Mucosa of rectum (tissue), 2 donors: ENCODE measurements around the gene LIG1.
A peak's percentile ranks its signal among the peaks of the same experiment; 100 is the strongest.

Experiments used
- H3K27ac ChIP-seq, 2 donors: one replicate each; pipeline ENCODE4 v1.7.0; 2013; ENCODE audit warnings: inconsistent platforms in 2 of 2, low read depth in 2 of 2, low read length in 2 of 2
- H3K27me3 ChIP-seq, 2 donors: one replicate each; pipeline ENCODE4 v1.7.0; 2013; ENCODE audit warnings: low read length in 2 of 2; ENCODE audit not compliant: control insufficient read depth in 2 of 2, insufficient read depth in 2 of 2
- H3K36me3 ChIP-seq, 2 donors: one replicate each; pipeline ENCODE4 v1.7.0; 2013; ENCODE audit warnings: low read length in 2 of 2; ENCODE audit not compliant: control insufficient read depth in 2 of 2, insufficient read depth in 2 of 2
- H3K4me1 ChIP-seq, 2 donors: one replicate each; pipeline ENCODE4 v1.7.0; 2013; ENCODE audit warnings: low read length in 2 of 2, mild to moderate bottlenecking in 1 of 2; ENCODE audit not compliant: control insufficient read depth in 2 of 2, insufficient read depth in 2 of 2
- H3K4me3 ChIP-seq, 2 donors: one replicate each; pipeline ENCODE4 v1.7.0; 2013; ENCODE audit warnings: low read length in 2 of 2
- H3K9ac ChIP-seq, 2 donors: one replicate each; pipeline ENCODE4 v1.7.0; 2013; ENCODE audit warnings: low read length in 2 of 2, low read depth in 1 of 2, mild to moderate bottlenecking in 1 of 2
- H3K9me3 ChIP-seq, 2 donors: one replicate each; pipeline ENCODE4 v1.7.0; 2013; ENCODE audit warnings: low read length in 2 of 2; ENCODE audit not compliant: control insufficient read depth in 2 of 2
- donor health status: healthy.
- donor health status: Normal muscosa, but diverticular disease.

LIG1 gene

GRCh38 chr19:48169939-48170803, at the start of gene LIG1, which contains the start of gene ZSWIM9:
Gene LIG1 (minus strand): TSS chr19:48170344. CDS start chr19:48165566, 4,778 bp downstream.
Gene ZSWIM9 (plus strand): TSS chr19:48170680. CDS start chr19:48171803, 1,123 bp downstream.
- Histone ChIP-seq H3K36me3 (peaks cover 8 to 18% of the 10 kb centered on the region in 2 donors), H3K27me3 (no peaks in the 10 kb centered on the region), H3K4me3 (peak within 1 kb of the TSS; percentile 85 to 95), H3K9ac (peak within 1 kb of the TSS; percentile 86 to 90), H3K9me3 (no peaks in the 10 kb centered on the region), H3K27ac (peak within 1 kb of the TSS; percentile 97 to 98), H3K4me1 (peaks cover 7 to 12% of the 10 kb centered on the region in 2 donors)

GRCh38 chr19:48218997-48219396, 48.9 kb upstream of the LIG1 start:
- Histone ChIP-seq H3K27ac (no peak overlapping the region), H3K4me3 (no peak overlapping the region), H3K27me3 (no peaks in the 10 kb centered on the region), H3K9me3 (no peaks in the 10 kb centered on the region), H3K9ac (no peak overlapping the region), H3K4me1 (no peaks in the 10 kb centered on the region), H3K36me3 (peaks cover 7 to 18% of the 10 kb centered on the region in 2 donors)

GRCh38 chr19:48216933-48217332, 46.8 kb upstream of the LIG1 start:
- Histone ChIP-seq H3K27me3 (no peaks in the 10 kb centered on the region), H3K4me1 (no peaks in the 10 kb centered on the region), H3K4me3 (no peak overlapping the region), H3K9ac (no peak overlapping the region), H3K36me3 (peaks cover 8 to 23% of the 10 kb centered on the region in 2 donors), H3K9me3 (no peaks in the 10 kb centered on the region), H3K27ac (no peak overlapping the region)

- H3K36me3 ChIP-seq: peaks cover 5 to 27% of the 10 kb centered on the region in 2 donors
- H3K4me3 ChIP-seq: no peak overlapping the region
- no peak overlapping the region for H3K27ac ChIP-seq
- no peaks in the 10 kb centered on the region for H3K4me1 ChIP-seq
- H3K9me3 ChIP-seq: no peaks in the 10 kb centered on the region
- no peak overlapping the region for H3K9ac ChIP-seq
- no peaks in the 10 kb centered on the region for H3K27me3 ChIP-seq
Measured at GRCh38 chr19:48213959-48214358, 43.8 kb upstream of the LIG1 start.

- no peak overlapping the region for H3K27ac ChIP-seq
- H3K9ac ChIP-seq: no peak overlapping the region
- H3K4me1 ChIP-seq: no peaks in the 10 kb centered on the region
- no peaks in the 10 kb centered on the region for H3K9me3 ChIP-seq
- H3K27me3 ChIP-seq: no peaks in the 10 kb centered on the region
- H3K4me3 ChIP-seq: no peak overlapping the region
- H3K36me3 ChIP-seq: peaks cover 2 to 18% of the 10 kb centered on the region in 2 donors
Measured at GRCh38 chr19:48210005-48210404, 39.9 kb upstream of the LIG1 start.

GRCh38 chr19:48206397-48207093, 36.4 kb upstream of the LIG1 start:
- H3K27me3 ChIP-seq: no peaks in the 10 kb centered on the region
- peaks cover 8 to 10% of the 10 kb centered on the region in 2 donors for H3K4me1 ChIP-seq
- no peak overlapping the region for H3K9ac ChIP-seq
- peaks cover 0 to 6% of the 10 kb centered on the region in 2 donors for H3K36me3 ChIP-seq
- H3K9me3 ChIP-seq: no peaks in the 10 kb centered on the region
- no peak overlapping the region for H3K4me3 ChIP-seq
- H3K27ac ChIP-seq: no peak overlapping the region

GRCh38 chr19:48203794-48204628, 33.9 kb upstream of the LIG1 start:
- H3K4me3 ChIP-seq: peak overlapping the region; percentile 85 to 89
- H3K27ac ChIP-seq: peak overlapping the region; percentile 56 to 61
- no peaks in the 10 kb centered on the region for H3K27me3 ChIP-seq
- H3K9me3 ChIP-seq: no peaks in the 10 kb centered on the region
- H3K9ac ChIP-seq: peak overlapping the region; percentile 66 to 83
- H3K4me1 ChIP-seq: peaks cover 8 to 10% of the 10 kb centered on the region in 2 donors
- H3K36me3 ChIP-seq: no peaks in the 10 kb centered on the region

GRCh38 chr19:48203222-48203793, 33.2 kb upstream of the LIG1 start:
- Histone ChIP-seq H3K27me3 (no peaks in the 10 kb centered on the region), H3K36me3 (no peaks in the 10 kb centered on the region), H3K9me3 (no peaks in the 10 kb centered on the region), H3K9ac (peak overlapping the region; percentile 8 to 66), H3K27ac (peak overlapping the region; percentile 56 to 61), H3K4me1 (peaks cover 8 to 10% of the 10 kb centered on the region in 2 donors), H3K4me3 (peak overlapping the region; percentile 85 to 89)

GRCh38 chr19:48196933-48197665, 27.0 kb upstream of the LIG1 start:
- Histone ChIP-seq H3K4me3 (no peak overlapping the region), H3K27me3 (no peaks in the 10 kb centered on the region), H3K4me1 (no peaks in the 10 kb centered on the region), H3K9me3 (no peaks in the 10 kb centered on the region), H3K27ac (no peak overlapping the region), H3K9ac (no peak overlapping the region), H3K36me3 (no peaks in the 10 kb centered on the region)
